ENCODE results near the gene IGSF9B.
A peak's percentile ranks its signal among the peaks of the same experiment; 100 is the strongest.

IGSF9B gene

DNA sequence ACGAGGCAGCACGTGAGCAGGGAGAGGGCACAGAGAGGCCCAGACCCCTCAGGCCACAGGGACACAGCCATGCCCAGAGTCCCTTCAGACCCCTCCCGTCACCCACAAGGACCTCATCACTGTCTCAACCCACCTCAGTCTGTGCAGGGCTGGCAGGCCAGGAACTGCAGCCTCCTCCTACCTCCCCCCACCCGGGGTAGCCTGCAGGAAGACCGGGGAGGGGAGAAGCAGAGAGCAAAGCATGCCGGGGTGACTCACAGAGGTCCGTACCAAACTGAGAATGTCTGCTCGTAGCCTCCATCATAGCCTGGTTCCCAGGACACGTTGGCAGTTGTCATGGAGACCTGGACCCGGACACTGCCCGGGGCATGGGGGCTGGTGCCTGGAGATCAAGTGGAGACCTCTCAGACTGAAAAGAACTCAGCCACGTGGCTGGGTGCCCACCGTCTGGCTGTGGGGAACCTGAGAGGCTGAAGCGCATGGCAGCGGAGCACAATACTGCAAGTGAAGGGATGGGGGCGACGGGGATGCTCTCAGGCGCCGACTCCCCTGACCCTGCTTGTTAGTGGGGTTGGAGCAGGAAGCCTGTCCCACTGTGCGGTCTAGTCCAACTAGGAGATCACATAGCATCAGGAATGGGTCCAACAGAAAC is 27.2 kb downstream of the IGSF9B start:
- no peak for TF ChIP-seq GATA2 (IDR thresholded peaks at IDR 0.05; ENCODE audit: low read depth, low read length)

DNA sequence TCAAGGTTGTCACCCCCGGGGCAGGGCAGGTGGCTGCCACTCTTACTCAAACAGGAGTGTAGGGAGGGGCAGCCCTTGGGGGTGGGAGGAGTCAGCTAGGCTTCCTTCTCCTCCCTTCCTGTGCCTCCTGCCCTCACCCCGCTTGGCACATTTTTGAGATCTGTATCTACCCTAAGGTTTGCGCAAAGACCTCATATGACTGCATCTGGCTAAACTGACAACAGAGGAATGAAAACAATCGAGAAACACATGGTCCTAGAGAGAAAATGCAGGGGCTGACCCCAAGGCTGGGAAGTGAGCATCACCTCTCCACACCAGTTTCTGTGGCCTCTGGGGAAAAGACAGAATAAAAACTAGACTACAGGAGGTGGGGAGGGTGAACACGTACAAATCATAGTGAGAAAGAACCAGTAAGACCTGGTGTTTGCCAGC is 28.1 kb downstream of the IGSF9B start:
- TF ChIP-seq GATA3 (IDR thresholded peaks at IDR 0.05; ENCODE audit: low read depth, low read length) = no peak
- TF ChIP-seq GATA2 (IDR thresholded peaks at IDR 0.05; ENCODE audit: low read depth, low read length) = peak; percentile 75

DNA sequence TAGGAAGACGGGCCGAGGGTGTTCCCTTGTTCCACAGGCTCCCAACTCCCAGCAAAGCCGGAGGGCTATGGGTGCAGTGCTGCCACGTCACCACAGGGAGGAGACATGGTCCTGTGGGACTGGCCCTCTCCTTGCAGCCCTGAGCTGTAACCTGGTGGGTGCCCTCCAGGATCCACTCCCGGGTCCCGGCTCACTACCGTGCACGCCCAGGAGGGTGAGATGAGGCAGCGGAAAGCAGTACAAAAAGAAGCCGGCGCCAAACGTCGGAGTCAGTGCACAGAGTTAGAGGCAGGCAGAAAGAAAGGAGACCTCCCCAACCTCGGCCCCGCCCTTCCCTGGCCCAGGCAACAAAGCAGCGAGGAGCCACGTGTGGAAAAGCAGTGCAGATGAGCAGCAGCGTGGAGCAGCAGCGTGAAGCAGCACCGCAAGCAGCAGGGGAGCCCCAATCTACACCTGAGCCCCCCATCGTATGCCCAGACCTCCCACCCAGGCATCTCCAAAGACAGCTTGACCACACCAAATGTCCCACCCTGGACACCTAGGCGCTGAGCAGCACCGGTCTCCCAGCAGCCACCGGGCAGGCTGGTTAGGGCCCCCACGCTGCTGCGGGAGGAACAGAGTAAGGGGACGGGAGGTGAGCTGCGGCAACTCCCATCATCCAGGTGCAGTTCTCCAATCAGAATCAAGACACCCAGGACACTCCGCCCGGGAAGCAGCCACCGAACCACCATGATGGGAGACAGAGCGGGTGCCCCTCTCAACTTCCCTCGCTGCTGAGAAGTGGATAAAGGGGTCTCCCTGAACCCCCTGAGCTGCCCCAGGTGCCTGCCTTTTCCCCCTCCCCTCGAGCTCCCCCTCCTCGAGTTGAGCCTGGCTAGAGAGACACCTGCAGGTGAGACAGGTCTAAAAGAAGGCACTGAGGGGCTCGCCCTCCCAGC is 28.8 kb downstream of the IGSF9B start:
- TF ChIP-seq GATA3 (IDR thresholded peaks at IDR 0.05; ENCODE audit: low read depth, low read length) (no peak), GATA2 (IDR thresholded peaks at IDR 0.05; ENCODE audit: low read depth, low read length) (no peak)

DNA sequence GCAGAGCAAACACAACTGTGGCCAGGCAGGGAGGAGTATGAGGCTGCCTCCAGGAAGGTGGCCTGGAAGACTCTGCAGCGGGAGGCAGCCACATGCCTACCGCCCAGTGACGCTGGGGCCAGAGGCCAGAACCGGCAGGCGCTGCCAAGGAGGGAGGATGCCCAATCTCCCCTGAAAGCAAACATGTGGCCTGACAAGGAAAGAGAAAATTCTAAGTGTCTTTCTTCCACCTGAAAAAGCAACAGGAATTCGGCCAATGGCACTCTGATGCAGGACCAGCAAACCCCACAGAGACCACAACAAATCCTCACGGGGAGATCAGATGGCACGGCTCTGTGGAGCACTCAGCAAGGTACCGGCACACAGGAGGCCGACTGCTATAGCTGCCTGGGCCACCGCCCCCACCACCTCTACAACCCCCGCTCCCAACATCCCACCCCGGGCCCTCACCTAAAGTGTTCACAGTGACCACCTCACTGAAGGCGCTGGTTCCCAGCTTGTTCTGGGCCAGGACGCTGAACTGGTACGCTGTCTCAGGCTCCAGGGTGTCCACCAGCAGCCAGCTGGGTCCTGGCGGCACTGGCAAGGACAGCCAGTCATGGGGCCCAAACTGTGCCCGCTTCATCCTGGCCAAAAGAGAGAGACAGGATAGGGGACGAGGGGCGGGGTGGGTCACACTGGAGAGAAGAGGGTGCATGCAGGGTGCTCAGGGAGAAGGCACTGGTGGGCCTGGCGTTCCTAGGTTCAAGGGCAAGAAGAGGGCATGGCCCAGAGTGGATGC is 30.1 kb downstream of the IGSF9B start:
- TF ChIP-seq GATA2 (IDR thresholded peaks at IDR 0.05; ENCODE audit: low read depth, low read length) (no peak), GATA3 (IDR thresholded peaks at IDR 0.05; ENCODE audit: low read depth, low read length) (no peak)

DNA sequence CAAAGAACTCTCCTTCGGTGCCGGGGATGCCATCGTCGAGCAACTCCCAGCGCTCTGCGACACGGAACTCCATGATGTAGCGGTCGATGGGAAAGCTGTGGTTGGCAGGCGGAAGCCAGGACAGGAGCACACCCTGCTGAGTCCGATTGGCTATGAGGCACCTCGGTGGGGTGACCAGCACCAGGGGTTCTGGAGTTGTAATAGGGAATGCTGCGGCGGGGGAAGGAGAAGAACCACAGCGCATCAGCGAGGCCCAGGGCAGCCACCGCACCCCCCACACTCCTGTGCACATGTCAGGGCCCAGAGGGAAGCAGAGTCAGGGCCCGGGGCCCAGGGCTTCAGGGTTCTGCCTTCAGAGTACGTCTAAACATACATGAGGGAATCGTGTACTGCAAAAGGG is 31.0 kb downstream of the IGSF9B start:
- TF ChIP-seq GATA2 (IDR thresholded peaks at IDR 0.05; ENCODE audit: low read depth, low read length) (no peak), GATA3 (IDR thresholded peaks at IDR 0.05; ENCODE audit: low read depth, low read length) (no peak)

DNA sequence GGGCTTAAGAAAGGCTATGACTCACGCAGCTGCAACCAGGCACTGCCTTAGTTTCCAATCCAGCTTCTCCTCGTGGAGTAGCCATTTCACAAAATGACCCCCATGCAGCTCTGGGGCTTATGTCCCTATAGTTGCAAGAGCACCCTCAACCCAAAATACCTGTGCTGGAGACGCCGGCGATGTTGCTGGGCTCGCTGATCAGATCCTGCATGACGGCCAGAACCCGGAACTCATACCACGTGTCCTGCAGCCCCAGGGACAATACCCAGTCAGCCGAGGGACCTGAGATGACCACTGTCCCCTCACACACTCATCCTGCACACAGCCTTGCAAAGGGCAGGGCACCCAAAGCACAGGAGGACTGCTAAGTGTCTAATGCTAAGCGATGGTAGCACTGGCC is 32.1 kb downstream of the IGSF9B start:
- TF ChIP-seq GATA2 (IDR thresholded peaks at IDR 0.05; ENCODE audit: low read depth, low read length) (no peak), GATA3 (IDR thresholded peaks at IDR 0.05; ENCODE audit: low read depth, low read length) (no peak)

DNA sequence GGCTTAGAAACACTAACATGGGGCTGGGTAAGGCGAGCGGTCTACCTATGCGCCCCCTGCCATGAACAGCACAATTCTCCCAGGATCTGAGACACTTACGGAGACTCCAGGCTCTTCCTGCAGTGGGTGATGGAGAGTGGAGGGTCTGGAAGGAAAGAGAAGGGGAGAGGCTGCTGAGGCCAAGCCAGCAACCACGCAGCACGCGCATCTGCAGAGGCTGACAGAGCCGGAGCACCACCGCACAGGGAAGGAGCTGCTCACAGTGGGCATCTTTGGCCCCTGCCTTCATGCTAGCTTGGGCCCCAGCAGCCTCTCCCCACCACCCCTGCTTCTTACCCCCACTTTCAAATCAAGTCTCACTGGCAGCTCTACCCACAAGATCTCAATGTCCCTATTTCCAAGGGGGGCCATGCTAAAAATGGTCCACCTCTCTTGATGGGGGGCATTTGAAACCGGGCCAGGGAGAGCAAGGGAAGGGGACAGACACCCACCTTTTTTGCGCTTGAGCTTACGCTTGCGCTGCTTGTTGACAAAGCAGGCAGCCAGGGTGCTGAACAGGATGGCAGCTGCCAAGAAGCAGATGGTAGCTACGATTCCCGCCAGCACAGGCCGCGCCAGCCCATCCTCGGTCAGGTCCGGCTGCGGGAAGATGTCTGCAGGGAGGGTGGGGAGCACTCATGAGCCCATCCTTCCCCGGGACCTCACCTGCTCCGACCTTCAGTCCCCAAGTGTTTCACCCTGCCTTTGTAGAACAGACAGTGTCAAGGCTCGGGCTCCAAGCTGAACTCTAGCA is 34.5 kb downstream of the IGSF9B start:
- no peak for TF ChIP-seq GATA2 (IDR thresholded peaks at IDR 0.05; ENCODE audit: low read depth, low read length)
- no peak for TF ChIP-seq GATA3 (IDR thresholded peaks at IDR 0.05; ENCODE audit: low read depth, low read length)

DNA sequence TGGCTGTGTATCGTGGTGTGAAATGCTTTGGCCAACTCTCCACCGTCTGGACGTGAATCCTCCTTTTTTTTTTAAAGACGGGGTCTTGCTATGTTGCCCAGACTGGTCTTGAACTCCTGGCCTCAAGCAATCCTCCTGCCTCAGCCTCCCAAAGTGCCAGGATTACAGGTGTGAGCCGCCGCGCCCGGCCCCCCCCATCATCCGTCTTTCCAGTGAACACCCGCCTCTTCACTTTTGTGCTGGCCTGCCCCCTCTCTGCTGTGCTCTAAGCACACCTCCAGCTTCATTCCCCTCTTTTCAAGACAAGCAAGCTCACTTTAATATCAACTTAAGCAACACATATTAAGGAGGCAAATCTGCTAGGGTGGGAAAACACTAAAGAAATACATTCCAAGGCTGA is 35.3 kb downstream of the IGSF9B start:
- TF ChIP-seq GATA3 (IDR thresholded peaks at IDR 0.05; ENCODE audit: low read depth, low read length) (no peak), GATA2 (IDR thresholded peaks at IDR 0.05; ENCODE audit: low read depth, low read length) (no peak)

DNA sequence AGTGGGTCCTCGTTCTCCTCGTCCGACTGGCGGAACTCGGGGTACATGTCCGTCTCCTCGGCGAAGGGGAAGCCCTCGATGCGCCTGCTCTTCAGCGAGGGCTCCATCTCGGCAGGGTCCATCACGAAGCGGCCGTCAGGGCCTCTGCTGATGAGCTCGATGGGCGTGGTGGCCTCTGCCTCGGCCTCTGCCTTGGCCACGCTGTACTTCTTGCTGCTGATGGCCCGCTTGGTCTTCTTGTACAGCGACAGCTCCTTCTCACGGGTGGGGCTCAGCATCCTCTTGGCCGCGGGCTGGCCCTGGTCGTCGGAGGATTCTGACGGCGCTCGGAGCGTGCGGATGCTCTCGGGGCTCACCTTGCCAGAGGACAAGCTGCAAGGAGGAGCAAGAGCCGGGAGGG is 35.7 kb downstream of the IGSF9B start:
- TF ChIP-seq GATA3 (IDR thresholded peaks at IDR 0.05; ENCODE audit: low read depth, low read length) (no peak), GATA2 (IDR thresholded peaks at IDR 0.05; ENCODE audit: low read depth, low read length) (no peak)

DNA sequence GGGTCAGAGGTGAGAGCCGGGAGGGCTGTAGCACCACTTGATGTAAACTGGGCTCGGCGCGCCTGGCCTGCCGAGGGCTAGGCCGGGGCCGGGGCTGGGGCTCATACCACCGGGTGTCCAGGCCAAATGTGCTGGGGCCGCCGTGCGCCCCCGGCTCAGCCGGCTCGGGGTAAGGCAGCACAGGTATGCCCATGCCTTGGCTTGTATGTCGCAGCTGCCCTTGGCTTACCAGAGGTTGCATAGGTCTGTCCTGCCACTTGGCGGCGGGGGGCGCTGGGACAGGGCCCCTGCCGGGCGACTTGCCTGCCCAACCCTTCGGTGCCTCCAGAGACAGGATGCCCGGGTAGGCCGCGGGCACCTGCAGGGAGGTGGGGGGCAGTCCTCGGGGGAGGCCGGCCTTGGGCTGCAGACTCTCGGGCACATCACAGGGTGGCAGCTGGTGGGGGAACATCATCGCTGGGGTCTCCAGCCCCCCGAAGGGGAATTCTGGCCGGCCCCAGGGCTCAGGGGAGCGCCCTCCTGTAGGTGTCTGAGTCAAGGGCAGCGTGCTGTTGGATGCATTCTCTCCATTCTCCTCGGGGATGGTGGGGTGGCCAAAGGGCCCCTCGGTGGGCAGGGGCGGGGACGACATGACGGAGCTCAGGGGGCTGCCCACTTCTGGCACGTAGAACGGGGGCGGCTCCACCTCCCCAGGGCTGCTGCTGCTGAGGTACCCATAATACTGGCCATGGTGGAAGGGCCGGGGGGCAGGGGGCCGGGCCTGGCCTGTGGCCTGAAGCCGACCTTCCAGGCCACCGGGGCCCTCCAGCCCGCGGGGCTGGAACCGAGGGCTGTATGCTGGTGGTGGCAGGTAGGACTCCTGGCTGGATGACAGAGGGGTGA is 36.4 kb downstream of the IGSF9B start:
- TF ChIP-seq GATA2 (IDR thresholded peaks at IDR 0.05; ENCODE audit: low read depth, low read length) (no peak), GATA3 (IDR thresholded peaks at IDR 0.05; ENCODE audit: low read depth, low read length) (no peak)

DNA sequence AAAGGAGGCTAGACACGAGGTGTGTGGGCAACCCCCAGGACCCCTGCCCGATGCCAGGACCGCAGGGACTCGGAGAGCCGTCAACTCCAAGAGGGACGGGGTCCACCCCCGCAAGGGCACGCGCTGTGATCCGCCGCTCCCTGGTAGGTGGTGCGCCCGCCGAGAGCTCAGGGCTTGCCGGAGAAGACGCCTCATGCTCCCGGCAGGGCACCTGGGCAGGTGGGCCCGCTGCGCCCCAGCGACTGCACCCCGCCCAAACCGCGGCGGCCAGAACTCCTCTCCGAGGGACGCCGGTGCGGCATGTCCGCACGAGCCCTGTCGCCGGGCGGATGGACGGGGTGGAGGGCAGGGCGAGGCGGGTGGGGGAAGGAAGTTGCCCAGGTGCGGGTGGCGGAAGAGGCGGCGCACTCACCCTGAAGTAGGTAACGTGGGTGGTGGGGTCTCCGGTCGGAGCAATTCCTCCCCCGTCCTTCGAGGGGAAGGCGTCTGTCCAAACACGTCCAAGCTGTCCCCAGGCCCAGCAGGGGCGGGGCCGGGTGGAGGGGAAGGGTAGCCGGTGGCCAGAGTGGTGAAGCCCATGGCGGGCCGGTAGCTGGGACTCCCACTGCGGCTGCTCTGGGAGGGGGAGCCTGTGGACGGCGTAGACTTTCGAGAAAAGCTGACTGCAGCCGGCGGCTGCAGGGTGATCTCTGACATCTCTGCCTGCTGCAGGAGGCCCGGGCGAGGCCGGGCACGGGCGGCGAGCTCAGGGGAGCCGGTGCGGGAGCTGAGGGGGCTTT is 37.2 kb downstream of the IGSF9B start:
- TF ChIP-seq GATA3 (IDR thresholded peaks at IDR 0.05; ENCODE audit: low read depth, low read length) (no peak), GATA2 (IDR thresholded peaks at IDR 0.05; ENCODE audit: low read depth, low read length) (no peak)

Data from SH-SY5Y (cell line).